Thoracic aorta (tissue), 2 donors: ENCODE results near the gene PVRIG. TPM values are rescaled to one million over a fixed set of nuclear protein-coding genes. Genes with fewer than 3 reads are reported as not detected.
"Not testable (repeated sequence)": the region's sequence is repeated elsewhere in the genome, so short reads cannot be mapped to it uniquely, and the experiment has no call there.

Source experiments
- ATAC-seq: fragments of 150-250 bp; one replicate; pipeline ENCODE4 v1.8.0; 2017; ENCODE audit warnings: low read depth; ENCODE audit not compliant: insufficient number of reproducible peaks, low FRiP score
- DNase-seq: peaks from one replicate; pipeline ENCODE4 v3.0.0-alpha.2; 2020; ENCODE audit warnings: low spot score
- H3K27ac ChIP-seq, 2 donors: fragments of 200-600 bp; sonication (generic); 1 replicate in 1 of 2; 2 replicates in 1 of 2; pipeline ENCODE4 v1.5.1; 2016; ENCODE audit warnings: mild to moderate bottlenecking in 2 of 2, moderate library complexity in 2 of 2
- H3K27me3 ChIP-seq: fragments of 200-600 bp; sonication (generic); replicated peaks from 2 replicates; pipeline ENCODE4 v1.6.0; 2016; ENCODE audit warnings: mild to moderate bottlenecking; ENCODE audit not compliant: insufficient read depth
- H3K36me3 ChIP-seq: fragments of 200-600 bp; sonication (generic); one replicate; pipeline ENCODE4 v1.5.1; 2016
- H3K4me1 ChIP-seq, 2 donors: fragments of 200-600 bp; sonication (generic); 1 replicate in 1 of 2; 2 replicates in 1 of 2; pipeline versions ENCODE4 v1.5.1 to v1.6.0; 2016; ENCODE audit warnings: low read depth in 2 of 2, mild to moderate bottlenecking in 1 of 2; ENCODE audit not compliant: control insufficient read depth in 1 of 2
- H3K4me3 ChIP-seq: fragments of 200-600 bp; sonication (generic); 2 replicates; pipeline ENCODE4 v1.5.1; 2016; ENCODE audit warnings: mild to moderate bottlenecking
- H3K9me3 ChIP-seq: fragments of 200-600 bp; sonication (generic); 2 replicates; pipeline ENCODE4 v1.5.1; 2016
- total RNA-seq, 2 donors: library from RNA; depleted of rRNA; stranded (reverse); fragments of >200 nt; gene quantifications; one replicate each; pipeline versions ENCODE4 v1.1.0 to v1.2.3, GENCODE V29; 2016
- TF ChIP-seq, protein P1 (sequence below): fragments of 200-600 bp; sonication (generic); IDR thresholded peaks from one replicate; pipeline ENCODE4 v1.5.1; 2019; ENCODE audit warnings: antibody characterized with exemption

Gene PVRIG
- total RNA-seq, result under 1 TPM in 1 of 2 donors, not detected in 1; 0.78 TPM

- H3K4me1 ChIP-seq, H3K36me3 ChIP-seq, H3K4me3 ChIP-seq, ATAC-seq, H3K27ac ChIP-seq, DNase-seq, H3K27me3 ChIP-seq, H3K9me3 ChIP-seq: not testable (repeated sequence)
Observed at GRCh38 chr7:100219801-100220585, at the start of gene PVRIG. Gene PVRIG, plus strand, starts transcription at chr7:100219949. Its CDS starts 22 bp downstream, at chr7:100219971.

DNA sequence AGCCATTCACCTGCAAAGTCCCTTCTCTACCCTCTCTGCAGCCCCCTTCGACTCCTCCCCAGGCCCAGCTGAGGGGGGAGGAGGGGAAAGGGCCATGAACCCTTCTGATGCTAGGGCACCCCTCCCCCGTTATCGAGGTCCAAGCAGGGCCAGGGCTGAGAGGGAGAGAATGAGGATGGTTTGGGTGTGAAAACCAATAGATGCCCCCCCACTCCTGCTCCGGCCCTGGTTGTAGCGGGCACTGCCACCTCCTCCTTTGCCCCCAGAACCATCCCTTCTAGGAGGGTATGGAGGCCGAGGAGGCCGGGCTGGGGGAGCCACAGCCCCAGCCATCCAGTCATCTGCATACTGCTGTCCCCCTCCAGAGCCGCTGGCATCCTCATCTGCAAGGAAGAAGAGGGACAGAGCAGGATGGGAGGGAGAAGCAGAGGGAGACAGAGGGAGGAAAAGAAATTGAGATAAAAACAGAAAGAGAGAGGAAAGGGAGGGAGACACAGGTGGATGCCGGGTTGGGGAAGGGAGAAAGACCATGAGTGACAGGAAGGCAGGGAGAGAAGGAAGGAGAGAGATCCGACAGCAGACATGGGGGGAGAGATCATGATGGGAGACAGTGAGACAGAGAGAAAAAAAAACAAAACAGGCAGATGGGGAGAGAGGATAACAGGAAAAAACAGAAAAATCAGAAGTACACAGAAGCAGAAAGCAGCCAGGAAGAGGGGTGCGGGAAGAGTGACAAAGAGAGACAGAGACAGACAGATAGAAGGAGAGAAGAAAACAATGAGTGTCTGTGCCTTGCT, 49.5 kb upstream of the PVRIG start:
- ATAC-seq (no peak), DNase-seq (no peak)
- TF ChIP-seq, protein P1, sequence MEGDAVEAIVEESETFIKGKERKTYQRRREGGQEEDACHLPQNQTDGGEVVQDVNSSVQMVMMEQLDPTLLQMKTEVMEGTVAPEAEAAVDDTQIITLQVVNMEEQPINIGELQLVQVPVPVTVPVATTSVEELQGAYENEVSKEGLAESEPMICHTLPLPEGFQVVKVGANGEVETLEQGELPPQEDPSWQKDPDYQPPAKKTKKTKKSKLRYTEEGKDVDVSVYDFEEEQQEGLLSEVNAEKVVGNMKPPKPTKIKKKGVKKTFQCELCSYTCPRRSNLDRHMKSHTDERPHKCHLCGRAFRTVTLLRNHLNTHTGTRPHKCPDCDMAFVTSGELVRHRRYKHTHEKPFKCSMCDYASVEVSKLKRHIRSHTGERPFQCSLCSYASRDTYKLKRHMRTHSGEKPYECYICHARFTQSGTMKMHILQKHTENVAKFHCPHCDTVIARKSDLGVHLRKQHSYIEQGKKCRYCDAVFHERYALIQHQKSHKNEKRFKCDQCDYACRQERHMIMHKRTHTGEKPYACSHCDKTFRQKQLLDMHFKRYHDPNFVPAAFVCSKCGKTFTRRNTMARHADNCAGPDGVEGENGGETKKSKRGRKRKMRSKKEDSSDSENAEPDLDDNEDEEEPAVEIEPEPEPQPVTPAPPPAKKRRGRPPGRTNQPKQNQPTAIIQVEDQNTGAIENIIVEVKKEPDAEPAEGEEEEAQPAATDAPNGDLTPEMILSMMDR, result no peak
- Histone ChIP-seq H3K9me3 (no peaks in the 10 kb centered on the region), H3K27ac (no peak overlapping the region), H3K27me3 (no peaks in the 10 kb centered on the region), H3K4me1 (peaks cover 10 to 32% of the 10 kb centered on the region in 2 donors), H3K36me3 (no peaks in the 10 kb centered on the region), H3K4me3 (no peak overlapping the region)

DNA sequence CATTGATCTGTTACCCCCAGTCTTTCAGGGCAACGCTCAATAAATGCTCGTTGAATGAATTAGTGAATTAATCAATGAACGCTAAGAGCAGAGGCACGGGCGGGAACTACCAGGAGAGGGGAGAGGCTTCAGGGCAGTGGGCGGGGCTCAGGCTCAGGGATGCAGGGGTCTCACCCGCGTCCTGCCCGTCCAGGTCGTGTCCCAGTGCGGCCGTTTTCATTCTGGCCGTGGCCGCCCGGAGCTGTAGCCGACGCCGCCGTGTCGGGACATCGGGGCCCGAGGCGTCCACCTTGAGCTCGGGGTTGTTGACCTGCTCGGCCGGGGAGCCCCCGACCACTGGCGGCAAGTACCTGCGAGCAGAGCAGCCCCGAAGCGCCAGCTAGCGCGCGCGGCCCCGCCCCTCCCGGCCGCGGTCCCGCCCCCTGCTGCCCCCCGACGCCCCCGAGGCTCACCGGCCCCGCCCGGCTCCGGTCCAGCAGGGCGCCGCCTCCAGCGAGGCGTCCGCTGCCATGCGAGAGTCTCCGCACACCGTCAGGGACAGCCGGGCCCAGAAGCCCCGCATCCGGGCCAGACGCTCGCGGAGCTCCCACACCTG, 48.6 kb upstream of the PVRIG start:
- TF ChIP-seq, protein P1, result no peak
- no peak for ATAC-seq

DNA sequence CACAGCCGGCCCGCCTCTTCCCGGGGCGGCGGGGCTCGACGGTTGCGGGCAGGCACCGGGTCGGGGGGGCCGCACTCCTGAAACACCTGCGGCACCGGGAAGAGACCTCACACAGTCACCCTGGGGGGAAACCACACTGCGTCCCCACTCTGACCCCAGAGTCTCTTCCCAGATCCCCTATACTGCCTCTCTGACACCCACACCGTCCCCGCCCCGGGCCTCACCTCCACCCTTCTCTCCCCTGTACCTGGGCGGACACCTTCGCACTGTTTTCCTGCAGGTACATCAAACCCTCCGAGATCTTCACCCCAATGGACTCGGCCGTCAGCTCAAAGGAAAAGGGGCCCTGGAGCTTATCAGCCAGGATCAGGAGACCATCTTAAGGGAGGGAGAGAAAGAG, 47.9 kb upstream of the PVRIG start:
- H3K9me3 ChIP-seq, result no peaks in the 10 kb centered on the region
- no peak for ATAC-seq
- TF ChIP-seq, protein P1, result no peak
- H3K36me3 ChIP-seq, result no peaks in the 10 kb centered on the region
- no peak overlapping the region for H3K27ac ChIP-seq
- peak overlapping the region; percentile 59 for H3K4me3 ChIP-seq
- DNase-seq, result no peak
- no peaks in the 10 kb centered on the region for H3K27me3 ChIP-seq
- peaks cover 10 to 36% of the 10 kb centered on the region in 2 donors for H3K4me1 ChIP-seq

More for the DNA sequence above, 48.6 kb upstream of the PVRIG start:
- Histone ChIP-seq H3K4me1 (peaks cover 10 to 32% of the 10 kb centered on the region in 2 donors), H3K27ac (no peak overlapping the region), H3K36me3 (no peaks in the 10 kb centered on the region), H3K4me3 (peak overlapping the region; percentile 59), H3K9me3 (no peaks in the 10 kb centered on the region), H3K27me3 (no peaks in the 10 kb centered on the region)
- DNase-seq, result no peak

DNA sequence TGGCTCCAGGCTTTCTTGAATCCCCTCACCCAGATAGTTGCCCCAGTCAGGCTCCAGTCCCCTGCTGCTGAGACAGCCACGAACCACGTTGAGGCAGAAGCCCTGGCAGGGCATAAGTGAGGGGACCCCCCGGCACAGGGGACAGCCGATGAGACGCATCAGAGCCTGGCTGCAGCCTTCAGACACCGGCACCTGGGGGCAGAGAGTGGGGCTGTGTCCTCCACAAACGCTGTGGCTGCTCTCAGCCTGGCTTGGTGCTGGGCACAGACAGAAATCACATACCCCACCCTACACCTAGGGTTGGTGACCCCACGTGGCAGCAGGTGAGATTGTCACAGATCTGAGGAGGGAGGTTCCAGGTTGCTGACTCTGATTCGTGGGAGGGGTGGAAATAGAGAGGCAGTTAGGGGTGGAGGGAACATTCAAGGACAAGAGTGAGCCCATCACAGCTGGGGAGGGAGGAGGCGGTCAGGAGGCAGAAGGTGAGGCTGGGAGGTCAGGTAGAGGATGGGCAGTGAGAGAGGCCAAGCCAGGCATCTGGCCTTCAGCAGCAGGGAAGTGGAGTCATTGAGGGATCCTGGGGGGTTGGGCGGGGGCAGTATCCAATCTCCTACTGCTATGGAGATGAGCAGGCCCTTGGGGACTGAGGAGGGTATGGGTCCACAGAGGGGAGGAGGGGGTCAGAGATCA, 45.8 kb upstream of the PVRIG start:
- no peaks in the 10 kb centered on the region for H3K27me3 ChIP-seq
- DNase-seq (no peak), ATAC-seq (no peak)
- H3K9me3 ChIP-seq, result no peaks in the 10 kb centered on the region
- no peak overlapping the region for H3K4me3 ChIP-seq
- no peak overlapping the region for H3K27ac ChIP-seq
- TF ChIP-seq, protein P1, result no peak
- H3K36me3 ChIP-seq, result no peaks in the 10 kb centered on the region
- H3K4me1 ChIP-seq, result peaks cover 13 to 31% of the 10 kb centered on the region in 2 donors
